ENCODE measurements around the gene BFSP1. TPM values are rescaled to one million over a fixed set of nuclear protein-coding genes. Genes with fewer than 3 reads are reported as not detected.

BFSP1 gene
- total RNA-seq, 1 experiment from 2014 or later: 3.9 TPM

DNA sequence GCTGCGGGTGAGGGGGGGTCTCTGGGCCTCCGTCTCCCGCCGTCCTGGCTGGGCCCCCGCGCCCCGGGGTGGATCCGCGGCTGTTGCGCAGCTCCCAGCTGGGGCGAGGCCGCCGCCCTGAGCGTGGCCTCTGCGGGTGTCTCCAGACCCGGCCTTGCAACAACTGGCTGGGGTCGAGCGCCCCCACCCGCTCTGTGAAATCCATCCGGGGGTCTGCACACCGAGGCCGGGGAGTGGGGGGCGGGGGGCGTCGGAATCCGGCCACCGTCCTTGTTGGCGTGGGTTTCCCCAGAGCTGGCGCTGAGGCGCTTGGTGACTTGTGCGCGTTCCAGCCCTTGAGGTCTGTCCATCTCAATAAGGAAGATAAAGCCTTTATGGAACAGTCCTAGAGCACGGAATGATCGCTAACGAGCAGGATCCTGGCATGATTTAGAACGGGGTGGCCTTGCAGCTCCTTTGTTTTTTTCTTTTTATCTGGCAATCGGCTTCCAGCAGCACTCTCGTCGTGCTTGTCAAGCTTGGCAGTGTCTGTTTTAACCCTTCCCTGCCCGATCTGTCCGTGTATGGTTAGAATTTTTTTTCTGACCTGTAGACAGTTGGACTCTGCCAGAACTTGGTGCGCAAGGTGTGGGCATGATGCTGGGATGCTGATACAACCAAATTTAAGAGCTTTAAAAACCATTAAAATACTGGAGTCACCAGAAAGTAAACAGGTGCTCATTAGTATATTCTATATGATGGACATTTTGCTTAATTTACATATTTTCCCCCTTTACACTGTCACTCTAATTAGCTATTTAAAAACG is 39.4 kb upstream of the BFSP1 start:
- peak; percentile 55 for DNase-seq (ENCODE audit: unreplicated experiment)
- BruUV-seq (replicated peaks): no TSS peak
- intact Hi-C loops (cut with micrococcal nuclease): loop anchor here (1.0 to 5.0 kb wide), 3 partner anchors 33 to 66 kb away; no protein-coding TSS in a partner anchor

DNA sequence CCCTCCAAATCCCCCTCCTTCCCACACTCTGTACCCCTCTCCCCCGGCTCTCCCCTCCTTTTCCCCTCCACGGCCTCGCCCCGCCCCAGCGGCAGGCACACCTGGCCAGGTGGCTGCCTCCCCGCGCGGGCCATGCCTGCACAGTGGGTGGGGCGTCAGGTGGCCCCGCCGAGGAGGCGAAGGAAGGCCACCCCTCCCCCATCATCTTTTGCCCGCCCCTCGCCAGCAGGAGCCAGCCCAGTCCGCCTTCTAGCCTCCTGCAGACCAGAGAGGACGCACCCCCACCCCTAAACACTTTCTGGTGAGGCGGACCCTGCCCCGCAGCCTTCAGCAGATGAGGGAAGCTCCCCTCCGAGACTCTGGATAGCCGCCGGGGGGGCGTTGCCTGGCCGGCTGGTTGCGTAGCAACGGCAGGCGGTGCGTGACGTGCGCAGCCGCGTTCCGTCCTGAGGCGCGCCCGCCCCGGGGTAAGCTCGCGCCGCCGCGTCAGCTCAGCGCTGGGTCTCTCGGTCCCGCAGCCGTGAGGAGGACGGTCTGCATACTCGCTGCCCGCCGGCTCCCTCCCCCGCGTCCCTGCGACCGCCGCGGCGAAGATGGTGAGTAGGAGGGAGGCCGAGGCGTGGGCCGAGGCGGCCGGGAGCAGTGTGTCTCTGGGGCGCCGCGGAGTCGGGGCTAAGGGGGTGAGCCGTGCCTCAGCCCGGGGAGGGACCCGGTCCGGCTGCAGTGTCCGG is 38.6 kb upstream of the BFSP1 start, which contains the start of gene DSTN:
Gene DSTN, plus strand, starts transcription at position 460 of the 731 bp plus-strand sequence. Its CDS starts 134 bp downstream, at position 594.
- CTCF ChIA-PET: interaction anchor here (0.9 to 6.3 kb wide), 12 partner anchors 11 to 400 kb away, joined by 3 to 75 read pairs (median 11); partner anchors contain the start of gene BFSP1

More for the DNA sequence above, 39.4 kb upstream of the BFSP1 start:
- POLR2A ChIA-PET: interaction anchor here (0.6 to 8.7 kb wide), 38 partner anchors 10 to 996 kb away, joined by 3 to 348 read pairs (median 6); partner anchors contain the start of genes BFSP1, MGME1, RRBP1 and SNX5
- TF ChIP-seq, protein P1, sequence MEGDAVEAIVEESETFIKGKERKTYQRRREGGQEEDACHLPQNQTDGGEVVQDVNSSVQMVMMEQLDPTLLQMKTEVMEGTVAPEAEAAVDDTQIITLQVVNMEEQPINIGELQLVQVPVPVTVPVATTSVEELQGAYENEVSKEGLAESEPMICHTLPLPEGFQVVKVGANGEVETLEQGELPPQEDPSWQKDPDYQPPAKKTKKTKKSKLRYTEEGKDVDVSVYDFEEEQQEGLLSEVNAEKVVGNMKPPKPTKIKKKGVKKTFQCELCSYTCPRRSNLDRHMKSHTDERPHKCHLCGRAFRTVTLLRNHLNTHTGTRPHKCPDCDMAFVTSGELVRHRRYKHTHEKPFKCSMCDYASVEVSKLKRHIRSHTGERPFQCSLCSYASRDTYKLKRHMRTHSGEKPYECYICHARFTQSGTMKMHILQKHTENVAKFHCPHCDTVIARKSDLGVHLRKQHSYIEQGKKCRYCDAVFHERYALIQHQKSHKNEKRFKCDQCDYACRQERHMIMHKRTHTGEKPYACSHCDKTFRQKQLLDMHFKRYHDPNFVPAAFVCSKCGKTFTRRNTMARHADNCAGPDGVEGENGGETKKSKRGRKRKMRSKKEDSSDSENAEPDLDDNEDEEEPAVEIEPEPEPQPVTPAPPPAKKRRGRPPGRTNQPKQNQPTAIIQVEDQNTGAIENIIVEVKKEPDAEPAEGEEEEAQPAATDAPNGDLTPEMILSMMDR (IDR thresholded peaks at IDR 0.05; ENCODE audit: unreplicated experiment): no peak
- CTCF ChIA-PET: interaction anchor here (0.6 to 6.3 kb wide), 20 partner anchors 10 to 469 kb away, joined by 3 to 75 read pairs (median 4); partner anchors contain the start of genes BFSP1 and RRBP1
- Mint-ChIP-seq H3K9me3 (ENCODE audit: unreplicated experiment) (no peaks in the 10 kb centered on the region), H3K36me3 (ENCODE audit: insufficient read depth, unreplicated experiment) (peaks cover 24% of the 10 kb centered on the region), H3K27me3 (ENCODE audit: insufficient read depth, unreplicated experiment) (no peaks in the 10 kb centered on the region), H3K4me3 (ENCODE audit: unreplicated experiment) (peak overlapping the region; percentile 94), H3K27ac (ENCODE audit: low read depth, unreplicated experiment) (peak overlapping the region; percentile 99), H3K4me1 (ENCODE audit: insufficient read depth, unreplicated experiment) (peaks cover 30% of the 10 kb centered on the region)

DNA sequence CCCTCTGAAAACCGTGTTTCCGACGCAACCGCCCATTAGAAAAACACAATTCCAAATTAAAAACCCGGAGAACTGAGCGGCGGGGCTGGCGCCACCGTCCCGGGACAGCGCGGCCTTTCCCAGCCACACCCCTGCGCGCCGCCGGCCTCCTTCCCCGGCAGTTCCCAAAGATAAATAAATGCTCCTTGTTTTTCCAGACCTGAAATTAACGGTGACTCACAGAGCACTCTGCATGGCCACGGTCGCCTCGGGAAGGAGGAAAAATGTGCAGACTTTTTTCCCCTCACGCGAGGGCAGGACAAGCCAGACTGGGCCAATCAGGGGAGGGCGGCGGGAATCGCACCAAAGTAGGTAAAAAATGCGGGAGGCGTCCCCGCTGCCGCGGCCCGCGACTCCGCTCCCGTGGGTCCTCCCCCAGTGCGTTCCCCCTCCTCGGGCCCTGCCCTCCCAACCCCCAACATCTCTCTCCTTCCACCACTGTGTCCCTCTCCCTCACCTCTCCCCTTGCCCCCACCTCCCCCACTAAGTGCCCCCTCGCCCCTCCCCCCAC is 37.9 kb upstream of the BFSP1 start:
- peak; percentile 98 for DNase-seq (ENCODE audit: unreplicated experiment)
- peaks cover 39% of the 10 kb centered on the region for H3K4me1 Mint-ChIP-seq (ENCODE audit: insufficient read depth, unreplicated experiment)
- BruUV-seq (replicated peaks): no TSS peak
- ChIA-PET CTCF (interaction anchor here (1.6 to 6.3 kb wide), 3 partner anchors 11 to 64 kb away, joined by 4 to 72 read pairs (median 24); no protein-coding TSS in a partner anchor), POLR2A (interaction anchor here (0.6 to 8.7 kb wide), 14 partner anchors 9 to 415 kb away, joined by 3 to 348 read pairs (median 40); partner anchors contain the start of genes BFSP1, MGME1 and SNX5)
- intact Hi-C loops (cut with micrococcal nuclease): loop anchor here (1.0 kb wide), 2 partner anchors 11 to 27 kb away; no protein-coding TSS in a partner anchor
- no peaks in the 10 kb centered on the region for H3K27me3 Mint-ChIP-seq (ENCODE audit: insufficient read depth, unreplicated experiment)
- H3K4me3 Mint-ChIP-seq (ENCODE audit: unreplicated experiment): peak overlapping the region; percentile 94
- TF ChIP-seq, protein P1 (IDR thresholded peaks at IDR 0.05; ENCODE audit: unreplicated experiment): no peak
- peaks cover 14% of the 10 kb centered on the region for H3K36me3 Mint-ChIP-seq (ENCODE audit: insufficient read depth, unreplicated experiment)
- H3K9me3 Mint-ChIP-seq (ENCODE audit: unreplicated experiment): no peaks in the 10 kb centered on the region
- H3K27ac Mint-ChIP-seq (ENCODE audit: low read depth, unreplicated experiment): peak overlapping the region; percentile 99

More for the DNA sequence above, 38.6 kb upstream of the BFSP1 start, which contains the start of gene DSTN:
- DNase-seq (ENCODE audit: unreplicated experiment): peak; percentile 94
- TF ChIP-seq, protein P1 (IDR thresholded peaks at IDR 0.05; ENCODE audit: unreplicated experiment): no peak
- peaks cover 37% of the 10 kb centered on the region for H3K4me1 Mint-ChIP-seq (ENCODE audit: insufficient read depth, unreplicated experiment)
- H3K27ac Mint-ChIP-seq (ENCODE audit: low read depth, unreplicated experiment): peak within 1 kb of the TSS; percentile 99
- intact Hi-C loops (cut with micrococcal nuclease): loop anchor here (1.0 to 5.0 kb wide), 5 partner anchors 11 to 65 kb away; no protein-coding TSS in a partner anchor
- BruUV-seq (replicated peaks): no TSS peak
- H3K9me3 Mint-ChIP-seq (ENCODE audit: unreplicated experiment): no peaks in the 10 kb centered on the region
- peak within 1 kb of the TSS; percentile 94 for H3K4me3 Mint-ChIP-seq (ENCODE audit: unreplicated experiment)
- H3K36me3 Mint-ChIP-seq (ENCODE audit: insufficient read depth, unreplicated experiment): peaks cover 17% of the 10 kb centered on the region
- POLR2A ChIA-PET: interaction anchor here (0.6 to 8.7 kb wide), 36 partner anchors 10 to 995 kb away, joined by 3 to 348 read pairs (median 6); partner anchors contain the start of genes BFSP1, MGME1, RRBP1 and SNX5
- no peaks in the 10 kb centered on the region for H3K27me3 Mint-ChIP-seq (ENCODE audit: insufficient read depth, unreplicated experiment)

Data from MCF 10A (cell line).